Measurements from ENCODE around the gene DYNC1LI2.

DYNC1LI2 gene

GRCh38 chr16:66750279-66751052, 943 bp downstream of the DYNC1LI2 start:
- H3K36me3 Mint-ChIP-seq (ENCODE audit: low read depth) = peaks cover 20% of the 10 kb centered on the region
- H3K27ac Mint-ChIP-seq = peak overlapping the region; percentile 78
- peak overlapping the region; percentile 90 for H3K4me3 Mint-ChIP-seq
- H3K9me3 Mint-ChIP-seq = no peaks in the 10 kb centered on the region
- H3K4me1 Mint-ChIP-seq (ENCODE audit: low read depth) = peaks cover 46% of the 10 kb centered on the region
- peaks cover 7% of the 10 kb centered on the region for H3K27me3 Mint-ChIP-seq

GRCh38 chr16:66746682-66747081, 4.7 kb downstream of the DYNC1LI2 start:
- no peaks in the 10 kb centered on the region for H3K27me3 Mint-ChIP-seq
- peak overlapping the region; percentile 43 for H3K4me3 Mint-ChIP-seq
- H3K27ac Mint-ChIP-seq = peak overlapping the region; percentile 77
- no peaks in the 10 kb centered on the region for H3K9me3 Mint-ChIP-seq
- peaks cover 38% of the 10 kb centered on the region for H3K36me3 Mint-ChIP-seq (ENCODE audit: low read depth)
- H3K4me1 Mint-ChIP-seq (ENCODE audit: low read depth) = peaks cover 39% of the 10 kb centered on the region

- H3K27me3 Mint-ChIP-seq = no peaks in the 10 kb centered on the region
- H3K4me1 Mint-ChIP-seq (ENCODE audit: low read depth) = peaks cover 39% of the 10 kb centered on the region
- H3K4me3 Mint-ChIP-seq = no peak overlapping the region
- H3K27ac Mint-ChIP-seq = no peak overlapping the region
- peaks cover 43% of the 10 kb centered on the region for H3K36me3 Mint-ChIP-seq (ENCODE audit: low read depth)
- H3K9me3 Mint-ChIP-seq = no peaks in the 10 kb centered on the region
Measured at GRCh38 chr16:66746048-66746447, 5.4 kb downstream of the DYNC1LI2 start.

GRCh38 chr16:66741950-66742808, 9.2 kb downstream of the DYNC1LI2 start:
- Mint-ChIP-seq H3K9me3 (no peaks in the 10 kb centered on the region), H3K27ac (no peak overlapping the region), H3K4me3 (no peak overlapping the region), H3K36me3 (ENCODE audit: low read depth) (peaks cover 53% of the 10 kb centered on the region), H3K27me3 (no peaks in the 10 kb centered on the region), H3K4me1 (ENCODE audit: low read depth) (peaks cover 20% of the 10 kb centered on the region)

GRCh38 chr16:66741169-66741900, 10.1 kb downstream of the DYNC1LI2 start:
- no peak overlapping the region for H3K27ac Mint-ChIP-seq
- no peak overlapping the region for H3K4me3 Mint-ChIP-seq
- H3K4me1 Mint-ChIP-seq (ENCODE audit: low read depth) = peaks cover 12% of the 10 kb centered on the region
- H3K9me3 Mint-ChIP-seq = no peaks in the 10 kb centered on the region
- peaks cover 53% of the 10 kb centered on the region for H3K36me3 Mint-ChIP-seq (ENCODE audit: low read depth)
- no peaks in the 10 kb centered on the region for H3K27me3 Mint-ChIP-seq

GRCh38 chr16:66740533-66740932, 10.9 kb downstream of the DYNC1LI2 start:
- peaks cover 14% of the 10 kb centered on the region for H3K4me1 Mint-ChIP-seq (ENCODE audit: low read depth)
- H3K36me3 Mint-ChIP-seq (ENCODE audit: low read depth) = peaks cover 56% of the 10 kb centered on the region
- no peaks in the 10 kb centered on the region for H3K27me3 Mint-ChIP-seq
- H3K27ac Mint-ChIP-seq = no peak overlapping the region
- no peaks in the 10 kb centered on the region for H3K9me3 Mint-ChIP-seq
- no peak overlapping the region for H3K4me3 Mint-ChIP-seq

- peaks cover 61% of the 10 kb centered on the region for H3K36me3 Mint-ChIP-seq (ENCODE audit: low read depth)
- no peaks in the 10 kb centered on the region for H3K27me3 Mint-ChIP-seq
- H3K9me3 Mint-ChIP-seq = no peaks in the 10 kb centered on the region
- H3K4me1 Mint-ChIP-seq (ENCODE audit: low read depth) = peaks cover 14% of the 10 kb centered on the region
- H3K4me3 Mint-ChIP-seq = no peak overlapping the region
- H3K27ac Mint-ChIP-seq = no peak overlapping the region
Measured at GRCh38 chr16:66740010-66740409, 11.4 kb downstream of the DYNC1LI2 start.

GRCh38 chr16:66735891-66736290, 15.5 kb downstream of the DYNC1LI2 start:
- Mint-ChIP-seq H3K9me3 (no peaks in the 10 kb centered on the region), H3K27ac (no peak overlapping the region), H3K4me3 (no peak overlapping the region), H3K27me3 (no peaks in the 10 kb centered on the region), H3K4me1 (ENCODE audit: low read depth) (peaks cover 14% of the 10 kb centered on the region), H3K36me3 (ENCODE audit: low read depth) (peaks cover 72% of the 10 kb centered on the region)

- no peak overlapping the region for H3K27ac Mint-ChIP-seq
- no peaks in the 10 kb centered on the region for H3K27me3 Mint-ChIP-seq
- peaks cover 4% of the 10 kb centered on the region for H3K4me1 Mint-ChIP-seq (ENCODE audit: low read depth)
- H3K9me3 Mint-ChIP-seq = no peaks in the 10 kb centered on the region
- H3K36me3 Mint-ChIP-seq (ENCODE audit: low read depth) = peaks cover 66% of the 10 kb centered on the region
- H3K4me3 Mint-ChIP-seq = no peak overlapping the region
Measured at GRCh38 chr16:66731101-66731500, 20.3 kb downstream of the DYNC1LI2 start.

- no peak overlapping the region for H3K4me3 Mint-ChIP-seq
- H3K36me3 Mint-ChIP-seq (ENCODE audit: low read depth) = peaks cover 63% of the 10 kb centered on the region
- no peaks in the 10 kb centered on the region for H3K4me1 Mint-ChIP-seq (ENCODE audit: low read depth)
- no peaks in the 10 kb centered on the region for H3K9me3 Mint-ChIP-seq
- no peaks in the 10 kb centered on the region for H3K27me3 Mint-ChIP-seq
- H3K27ac Mint-ChIP-seq = no peak overlapping the region
Measured at GRCh38 chr16:66728804-66729203, 22.6 kb downstream of the DYNC1LI2 start.

- no peak overlapping the region for H3K27ac Mint-ChIP-seq
- no peak overlapping the region for H3K4me3 Mint-ChIP-seq
- H3K36me3 Mint-ChIP-seq (ENCODE audit: low read depth) = peaks cover 63% of the 10 kb centered on the region
- no peaks in the 10 kb centered on the region for H3K9me3 Mint-ChIP-seq
- H3K4me1 Mint-ChIP-seq (ENCODE audit: low read depth) = no peaks in the 10 kb centered on the region
- no peaks in the 10 kb centered on the region for H3K27me3 Mint-ChIP-seq
Measured at GRCh38 chr16:66728117-66728787, 23.2 kb downstream of the DYNC1LI2 start.

GRCh38 chr16:66720766-66721165, 30.6 kb downstream of the DYNC1LI2 start:
- Mint-ChIP-seq H3K36me3 (ENCODE audit: low read depth) (peaks cover 42% of the 10 kb centered on the region), H3K9me3 (no peaks in the 10 kb centered on the region), H3K27ac (no peak overlapping the region), H3K4me3 (no peak overlapping the region), H3K4me1 (ENCODE audit: low read depth) (no peaks in the 10 kb centered on the region), H3K27me3 (no peaks in the 10 kb centered on the region)

- Mint-ChIP-seq H3K27ac (no peak overlapping the region), H3K4me3 (no peak overlapping the region)
Measured at GRCh38 chr16:66719246-66719645, 32.2 kb downstream of the DYNC1LI2 start.

GRCh38 chr16:66717776-66718175, 33.6 kb downstream of the DYNC1LI2 start:
- Mint-ChIP-seq H3K27me3 (no peaks in the 10 kb centered on the region), H3K27ac (no peak overlapping the region), H3K4me3 (no peak overlapping the region), H3K9me3 (no peaks in the 10 kb centered on the region), H3K4me1 (ENCODE audit: low read depth) (no peaks in the 10 kb centered on the region), H3K36me3 (ENCODE audit: low read depth) (peaks cover 19% of the 10 kb centered on the region)

More at GRCh38 chr16:66719246-66719645, 32.2 kb downstream of the DYNC1LI2 start:
- Mint-ChIP-seq H3K27me3 (no peaks in the 10 kb centered on the region), H3K36me3 (ENCODE audit: low read depth) (peaks cover 33% of the 10 kb centered on the region), H3K9me3 (no peaks in the 10 kb centered on the region), H3K4me1 (ENCODE audit: low read depth) (no peaks in the 10 kb centered on the region)

Measured in stimulated activated naive CD8-positive, alpha-beta T cell treated with anti-CD3 and anti-CD28 coated beads, Interleukin-15, Interleukin-2, amounts not matched to agents 100 ng/mL and 50 ng/mL, for 24 hours (primary cell).